ENCODE measurements around the gene NRG3. TPM values are rescaled to one million over a fixed set of nuclear protein-coding genes. Genes with fewer than 3 reads are reported as not detected.

NRG3 gene
- total and polyA plus RNA-seq, 2 of the 4 experiments (the other 2 are of a cell fraction) = not detected

DNA sequence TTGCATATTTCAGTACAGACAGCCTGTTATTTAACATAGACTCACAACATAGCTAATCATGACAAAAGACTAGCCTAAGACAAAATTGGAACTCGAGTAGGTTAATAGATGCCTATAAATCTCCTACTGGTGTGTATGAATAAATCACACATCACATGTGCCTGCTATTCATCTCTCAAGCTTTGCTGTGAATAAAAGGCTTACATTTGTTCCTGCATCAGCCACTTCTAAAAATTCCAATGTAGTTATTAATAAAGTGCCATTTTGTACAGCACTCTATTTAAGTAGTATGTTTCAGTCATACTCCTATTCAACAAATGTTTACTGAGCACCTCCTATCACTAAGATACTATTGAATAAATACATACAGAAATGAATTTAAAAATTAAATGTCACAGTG lies 486.3 kb downstream of the NRG3 start:
- H3K27me3 ChIP-seq (ENCODE audit: control insufficient read depth, insufficient read depth, low read length) = no peaks in the 10 kb centered on the region
- no peak overlapping the region for H3K4me2 ChIP-seq (ENCODE audit: low read depth, low read length)
- ChIA-PET POLR2A (ENCODE audit: unreplicated experiment) (no interaction called here), CTCF (no interaction called here)
- H3K79me1 ChIP-seq (ENCODE audit: low read depth in 1 of 2, low read length in 2 of 2) = no peaks in the 10 kb centered on the region
- no peak overlapping the region for H2BK5ac ChIP-seq (ENCODE audit: low read depth, low read length, poor library complexity, severe bottlenecking)
- no peak overlapping the region for H2BK120ac ChIP-seq (ENCODE audit: low read depth, low read length)
- ATAC-seq (ENCODE audit: low read depth) (no peak), DNase-seq (no peak)
- no peak overlapping the region for H2AK9ac ChIP-seq (replicated peaks; ENCODE audit: low read depth, low read length, poor library complexity)
- H3K9me1 ChIP-seq (ENCODE audit: insufficient read depth, low read length) = no peaks in the 10 kb centered on the region
- dilution Hi-C loops (cut with HindIII; ENCODE audit: low sequenced_read_pairs, unreplicated experiment) = no loop called here
- no peaks in the 10 kb centered on the region for H3K4me1 ChIP-seq (ENCODE audit: control insufficient read depth, insufficient read depth, low read length)
- H3K27ac ChIP-seq (ENCODE audit: insufficient read depth, low read length) = no peak overlapping the region
- in situ Hi-C loops (cut with MboI; ENCODE audit: low sequenced_read_pairs) = no loop called here
- no peak overlapping the region for H4K8ac ChIP-seq (ENCODE audit: low read depth in 2 of 2, low read length in 2 of 2)
- H2BK15ac ChIP-seq (ENCODE audit: low read depth, low read length) = no peak overlapping the region
- TF ChIP-seq MXI1 (IDR thresholded peaks at IDR 0.05; ENCODE audit: borderline replicate concordance, low read depth, low read length) (no peak), MAFK (IDR thresholded peaks at IDR 0.05; ENCODE audit: low read depth, low read length) (no peak), MAZ (IDR thresholded peaks at IDR 0.05; ENCODE audit: borderline replicate concordance, low read depth, low read length) (no peak), BHLHE40 (IDR thresholded peaks at IDR 0.05; ENCODE audit: low read depth, low read length) (no peak), RCOR1 (IDR thresholded peaks at IDR 0.05; ENCODE audit: insufficient replicate concordance, low read length) (no peak), RFX5 (IDR thresholded peaks at IDR 0.05; ENCODE audit: low read depth, low read length) (no peak), RAD21 (IDR thresholded peaks at IDR 0.05; ENCODE audit: low read length) (no peak), POLR2A (IDR thresholded peaks at IDR 0.05; ENCODE audit: low read depth, low read length) (no peak), FOS (IDR thresholded peaks at IDR 0.05; ENCODE audit: low read depth, low read length) (no peak), CHD1 (IDR thresholded peaks at IDR 0.05; ENCODE audit: low read depth, low read length) (no peak), NFE2L2 (IDR thresholded peaks at IDR 0.05; ENCODE audit: low read depth, low read length) (no peak), CTCF (conservative IDR thresholded peaks at IDR 0.05; ENCODE audit: low read depth, low read length) (no peak), SMC3 (IDR thresholded peaks at IDR 0.05; ENCODE audit: low read depth, low read length) (no peak), CEBPB (IDR thresholded peaks at IDR 0.05; ENCODE audit: low read depth, low read length) (no peak)
- TF ChIP-seq, protein P1, sequence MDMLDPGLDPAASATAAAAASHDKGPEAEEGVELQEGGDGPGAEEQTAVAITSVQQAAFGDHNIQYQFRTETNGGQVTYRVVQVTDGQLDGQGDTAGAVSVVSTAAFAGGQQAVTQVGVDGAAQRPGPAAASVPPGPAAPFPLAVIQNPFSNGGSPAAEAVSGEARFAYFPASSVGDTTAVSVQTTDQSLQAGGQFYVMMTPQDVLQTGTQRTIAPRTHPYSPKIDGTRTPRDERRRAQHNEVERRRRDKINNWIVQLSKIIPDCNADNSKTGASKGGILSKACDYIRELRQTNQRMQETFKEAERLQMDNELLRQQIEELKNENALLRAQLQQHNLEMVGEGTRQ (IDR thresholded peaks at IDR 0.05; ENCODE audit: low read depth, low read length) = no peak
- TF ChIP-seq, protein P2, sequence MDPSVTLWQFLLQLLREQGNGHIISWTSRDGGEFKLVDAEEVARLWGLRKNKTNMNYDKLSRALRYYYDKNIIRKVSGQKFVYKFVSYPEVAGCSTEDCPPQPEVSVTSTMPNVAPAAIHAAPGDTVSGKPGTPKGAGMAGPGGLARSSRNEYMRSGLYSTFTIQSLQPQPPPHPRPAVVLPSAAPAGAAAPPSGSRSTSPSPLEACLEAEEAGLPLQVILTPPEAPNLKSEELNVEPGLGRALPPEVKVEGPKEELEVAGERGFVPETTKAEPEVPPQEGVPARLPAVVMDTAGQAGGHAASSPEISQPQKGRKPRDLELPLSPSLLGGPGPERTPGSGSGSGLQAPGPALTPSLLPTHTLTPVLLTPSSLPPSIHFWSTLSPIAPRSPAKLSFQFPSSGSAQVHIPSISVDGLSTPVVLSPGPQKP (IDR thresholded peaks at IDR 0.05; ENCODE audit: borderline replicate concordance, low read depth, low read length) = no peak
- no peak overlapping the region for H2BK20ac ChIP-seq (ENCODE audit: low read depth, low read length)
- no peak overlapping the region for H4K5ac ChIP-seq (ENCODE audit: low read depth, low read length)
- H4K20me1 ChIP-seq (ENCODE audit: insufficient read depth, low read length) = no peaks in the 10 kb centered on the region
- no TSS peak for BruUV-seq (replicated peaks)
- no peak overlapping the region for H4K91ac ChIP-seq (ENCODE audit: insufficient read depth, low read depth, low read length)
- intact Hi-C loops (cut with micrococcal nuclease) = no loop called here
- H2AFZ ChIP-seq (replicated peaks; ENCODE audit: low read length, poor library complexity) = no peak overlapping the region
- no peak overlapping the region for H3K14ac ChIP-seq (replicated peaks; ENCODE audit: low read depth, low read length)
- no peak overlapping the region for H3K23ac ChIP-seq (ENCODE audit: low read depth, low read length)
- WGBS, 2 experiments (ENCODE audit: extremely low coverage in 2 of 2, insufficient read length in 1 of 2) = no CpG with 5 or more reads among the region's 1 CpG
- peaks cover 5% of the 10 kb centered on the region for H3K9me3 ChIP-seq (ENCODE audit: control insufficient read depth, insufficient read depth, low read length)
- no peak overlapping the region for H3K56ac ChIP-seq (ENCODE audit: extremely low read depth, insufficient read depth, low read length)
- H3K4ac ChIP-seq (ENCODE audit: low read depth, low read length) = no peak overlapping the region
- no peak overlapping the region for H2AK5ac ChIP-seq (ENCODE audit: low read depth, low read length)
- H3K4me3 ChIP-seq (ENCODE audit: insufficient read depth, low read depth, low read length) = no peak overlapping the region
- H3K18ac ChIP-seq (ENCODE audit: low read depth, low read length) = no peak overlapping the region
- H3K36me3 ChIP-seq (ENCODE audit: control insufficient read depth, insufficient read depth, low read length) = no peaks in the 10 kb centered on the region
- H3K9ac ChIP-seq (ENCODE audit: low read depth, low read length) = no peak overlapping the region

All from IMR-90 (cell line).